GM19193 (cell line): ENCODE measurements around the gene OSBPL3.

Source experiments
- POLR2A ChIP-seq: IDR thresholded peaks from 4 replicates; pipeline ENCODE4 v1.6.1; 2011; ENCODE audit not compliant: insufficient read depth, insufficient read length; ENCODE audit errors: extremely low read depth

The OSBPL3 gene

DNA sequence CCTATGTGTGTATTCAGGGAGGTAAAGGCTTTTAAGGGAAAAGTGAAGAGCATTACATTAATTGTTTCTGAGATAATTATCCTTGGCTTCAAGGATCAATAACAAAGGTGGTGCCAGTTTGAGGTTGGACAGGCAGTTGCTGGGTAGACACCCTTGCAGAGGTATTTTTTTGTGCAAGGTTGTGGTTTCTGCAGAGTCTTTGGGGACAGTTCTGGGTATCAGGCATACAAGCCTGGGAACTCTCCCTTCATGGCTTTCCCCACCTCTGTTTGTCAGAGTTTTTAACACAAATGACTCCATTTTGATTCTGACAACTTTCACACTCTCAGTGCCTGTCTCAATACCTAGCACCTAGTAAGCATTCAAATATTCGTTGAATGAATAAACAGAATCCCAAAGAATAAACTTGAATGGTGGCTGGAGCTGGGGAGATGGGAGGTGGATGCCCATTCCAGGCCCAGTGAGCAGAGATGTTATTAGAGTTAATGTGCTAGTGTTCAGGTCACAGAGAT, 7.4 kb upstream of the OSBPL3 start:
- no peak for TF ChIP-seq POLR2A

DNA sequence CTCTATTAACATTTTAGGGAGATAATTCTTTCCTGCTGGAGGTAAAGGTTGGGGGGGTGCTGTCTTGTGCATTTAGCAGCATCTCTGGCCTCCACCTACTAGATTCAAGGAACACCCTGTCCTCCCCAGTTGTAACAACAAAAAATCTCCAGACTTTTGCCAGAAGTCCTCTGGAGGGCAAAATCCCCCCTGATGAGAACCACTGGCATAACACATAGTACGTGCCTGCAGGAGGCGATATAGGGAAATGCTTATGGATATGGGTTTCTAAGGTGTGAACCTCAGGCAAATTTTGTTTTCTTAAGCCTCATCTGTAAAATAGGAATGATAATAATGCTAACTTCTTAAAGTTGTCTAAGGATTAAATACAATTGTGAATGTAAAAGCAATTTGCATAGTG, 2.9 kb upstream of the OSBPL3 start:
- TF ChIP-seq POLR2A = no peak

DNA sequence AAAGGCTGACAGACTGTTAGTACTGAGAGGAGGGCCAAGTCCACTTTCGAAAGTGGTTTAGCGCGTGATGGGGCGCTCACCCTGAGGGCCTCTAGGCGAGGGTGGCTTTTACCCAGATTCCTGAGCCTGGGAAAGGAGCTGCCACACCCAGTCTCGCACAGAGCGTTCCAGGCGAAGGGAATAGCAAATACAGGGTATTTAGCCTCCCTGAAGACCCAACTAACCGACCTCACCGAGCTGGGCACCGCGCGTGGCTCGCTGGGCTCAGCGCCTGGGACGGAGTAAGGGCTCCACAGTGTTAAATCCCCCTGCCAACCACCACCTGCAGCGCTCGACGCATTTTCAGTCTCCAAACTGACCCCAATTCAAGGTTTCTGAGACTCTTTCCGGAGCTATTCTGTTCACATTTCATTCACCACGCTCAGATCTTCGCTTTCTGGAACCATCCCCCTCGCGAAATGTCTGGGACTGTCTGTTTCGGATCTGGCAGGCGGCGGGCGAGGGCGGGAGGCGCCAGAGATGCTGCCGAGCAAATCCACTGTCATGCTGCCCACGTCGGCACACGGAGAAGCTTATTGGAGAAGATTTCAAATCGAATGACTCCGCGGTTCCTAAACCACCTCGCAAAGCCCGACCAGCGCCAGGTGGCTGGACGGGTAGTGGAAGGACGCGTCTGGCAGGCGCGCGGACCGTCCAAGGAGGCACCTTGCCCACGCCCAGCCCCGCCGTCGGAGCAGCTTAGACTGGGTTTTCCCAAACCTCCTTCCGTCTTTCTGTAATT, 1.4 kb upstream of the OSBPL3 start:
- TF ChIP-seq POLR2A = peak; percentile 46

DNA sequence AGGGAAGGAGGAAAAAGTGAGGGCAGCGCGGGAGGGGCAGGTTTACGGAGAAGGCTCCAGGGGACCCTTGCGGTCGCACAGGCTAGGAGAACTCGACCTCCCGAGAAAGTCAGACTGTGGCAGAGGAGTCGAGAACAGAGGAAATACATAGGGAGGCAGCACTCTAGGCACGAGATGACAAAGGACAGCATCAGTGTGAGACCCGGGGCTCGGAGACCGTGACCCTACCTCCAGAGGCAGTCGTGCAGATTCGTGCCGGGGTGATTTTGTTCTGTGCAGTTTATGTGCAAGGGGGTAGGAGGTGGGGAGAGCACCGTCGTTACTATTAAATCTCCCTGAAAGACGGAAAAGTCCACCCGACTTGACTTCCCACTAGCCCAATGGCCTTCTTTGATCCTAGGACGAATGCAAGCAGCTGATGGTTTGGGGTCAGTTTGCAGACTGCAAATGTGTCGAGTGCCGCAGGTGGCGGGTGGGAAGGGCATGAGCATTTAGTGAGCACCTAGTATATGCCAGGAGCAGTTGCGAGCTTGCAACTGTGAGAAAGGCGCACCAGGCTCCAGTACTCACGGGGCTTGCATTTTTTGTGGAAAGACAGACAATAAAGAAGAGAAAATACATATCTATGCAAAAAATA, 674 bp upstream of the OSBPL3 start:
- TF ChIP-seq POLR2A = no peak

DNA sequence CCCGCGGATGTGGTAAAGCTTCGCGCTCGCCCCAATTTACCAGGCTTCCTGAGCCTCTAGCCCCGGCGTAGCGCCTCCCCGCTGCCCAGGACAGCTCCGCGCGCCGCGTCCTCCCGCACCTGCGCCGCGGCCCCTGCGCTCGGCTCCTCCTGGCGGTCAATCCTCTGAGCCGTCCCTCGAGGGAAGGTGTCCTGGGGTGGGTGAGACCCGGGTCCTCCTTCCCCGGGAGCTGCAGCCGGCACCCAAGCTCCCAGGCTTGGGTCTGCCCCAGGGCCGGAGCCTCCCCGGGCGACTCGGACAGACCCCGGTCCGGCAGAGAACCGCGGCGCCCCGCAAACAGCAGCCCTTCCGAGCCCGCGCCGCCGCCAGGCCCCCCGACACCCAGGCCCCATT, 512 bp downstream of the OSBPL3 start:
- peak; percentile 31 for TF ChIP-seq POLR2A

DNA sequence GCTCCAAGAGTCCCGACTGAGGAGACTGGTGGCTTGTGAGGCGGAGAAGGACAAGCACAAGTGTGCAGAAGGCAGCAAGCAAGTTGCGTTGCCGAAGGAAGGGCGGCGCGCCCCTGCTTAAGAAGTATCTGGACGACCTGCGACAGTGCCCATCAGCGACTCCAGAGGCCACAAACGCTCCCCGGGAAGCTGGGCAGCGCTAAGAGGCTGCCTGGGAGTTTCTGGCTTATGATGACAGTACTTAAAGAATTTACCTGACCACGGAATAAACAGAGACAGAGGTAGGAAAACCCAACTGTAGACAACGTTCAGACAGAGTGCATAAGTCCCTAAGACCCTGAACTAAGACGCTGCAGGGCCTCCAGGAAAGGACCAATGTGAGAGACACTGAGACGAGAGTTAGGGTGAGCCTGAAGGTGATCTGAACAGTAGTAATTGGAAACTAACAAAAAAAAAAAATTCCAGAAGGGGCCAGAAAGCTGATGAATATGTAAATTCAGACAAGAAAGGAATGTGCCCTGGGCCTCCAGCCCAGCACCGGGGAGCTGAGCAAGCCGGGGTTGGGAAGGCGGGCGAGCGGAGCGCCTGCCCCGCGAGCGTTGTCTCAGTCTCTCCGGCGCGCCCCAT, 1.0 kb downstream of the OSBPL3 start:
- peak; percentile 48 for TF ChIP-seq POLR2A

DNA sequence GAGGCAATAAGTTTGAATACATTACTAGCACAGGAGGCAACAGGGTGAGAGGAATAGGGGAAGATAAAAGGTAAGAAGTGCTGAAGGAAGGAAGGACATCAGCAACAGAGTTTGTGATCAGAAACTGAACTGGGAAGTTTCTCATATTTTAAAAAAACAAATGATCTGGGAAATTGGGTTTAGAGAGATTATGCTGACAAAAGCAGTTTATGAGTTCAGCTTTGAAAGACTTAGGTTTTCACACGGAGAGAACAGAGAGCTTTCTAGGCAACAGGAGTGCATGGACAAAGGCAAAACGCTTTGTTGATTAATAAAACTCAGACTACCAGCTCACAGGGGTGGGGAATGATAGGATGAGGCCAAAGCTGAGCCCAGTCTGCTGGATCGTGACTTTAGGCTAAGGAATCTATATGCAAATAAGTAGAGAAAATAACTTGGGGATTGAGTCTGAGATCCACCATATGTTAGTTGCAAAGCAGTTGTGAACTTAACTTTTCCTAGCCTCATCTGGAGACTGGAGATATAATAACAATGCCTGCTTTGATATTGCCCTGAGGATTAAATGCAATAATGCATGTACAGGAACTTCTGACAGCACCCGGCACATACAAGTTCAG, 4.2 kb downstream of the OSBPL3 start:
- no peak for TF ChIP-seq POLR2A

DNA sequence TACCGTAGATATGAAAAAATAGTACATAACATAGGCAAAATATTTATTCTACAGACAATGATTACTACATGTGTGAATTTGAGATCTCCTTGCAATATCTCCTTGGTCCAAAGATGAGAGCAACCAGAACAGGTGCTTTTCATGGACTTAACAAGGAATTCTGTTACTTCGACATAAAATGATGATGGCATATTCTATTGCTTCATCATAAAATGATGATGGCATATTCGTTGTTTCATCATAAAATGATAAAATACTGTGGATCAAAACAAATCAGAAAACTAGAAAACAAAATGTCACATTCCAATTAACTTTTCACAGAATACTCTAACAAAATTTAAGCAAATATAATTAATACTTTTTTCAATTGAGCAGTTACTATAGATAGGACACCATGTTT, 4.8 kb downstream of the OSBPL3 start:
- no peak for TF ChIP-seq POLR2A

DNA sequence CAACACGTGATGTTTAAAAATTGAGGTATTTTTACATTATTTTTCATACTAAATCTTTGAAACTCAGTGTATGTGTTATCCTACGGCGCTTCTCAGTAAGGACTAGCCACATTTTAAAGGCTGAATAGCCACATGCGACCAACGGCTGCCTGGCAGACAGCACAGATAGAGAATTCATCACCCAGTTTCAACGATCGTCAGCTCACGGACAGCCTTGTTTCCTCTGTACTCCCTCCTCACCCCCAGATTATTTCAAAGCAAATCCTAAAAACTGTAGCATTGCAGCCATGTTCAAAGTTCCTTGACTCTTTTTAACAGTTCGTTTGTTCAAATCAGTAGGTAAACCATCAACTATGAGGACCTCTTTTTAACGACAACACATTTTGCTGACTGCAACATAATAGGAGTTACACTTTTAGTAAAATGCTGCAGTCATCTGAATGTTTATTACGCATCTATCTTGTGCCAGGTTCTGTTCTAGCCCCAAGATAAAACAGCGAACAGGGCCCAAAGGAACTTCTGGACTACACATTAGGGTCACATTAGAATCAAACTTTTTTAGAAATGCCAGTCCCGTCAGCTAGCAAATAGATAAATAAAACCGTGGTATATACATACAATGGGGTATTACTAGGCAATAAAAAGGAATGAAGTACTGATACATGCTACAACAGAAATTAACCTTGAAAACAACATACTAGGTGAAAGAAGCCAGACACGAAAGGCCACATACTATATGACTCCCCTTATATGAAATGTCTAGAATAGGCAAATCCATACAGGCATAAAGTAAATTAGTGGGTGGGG, 5.7 kb downstream of the OSBPL3 start:
- TF ChIP-seq POLR2A = no peak

DNA sequence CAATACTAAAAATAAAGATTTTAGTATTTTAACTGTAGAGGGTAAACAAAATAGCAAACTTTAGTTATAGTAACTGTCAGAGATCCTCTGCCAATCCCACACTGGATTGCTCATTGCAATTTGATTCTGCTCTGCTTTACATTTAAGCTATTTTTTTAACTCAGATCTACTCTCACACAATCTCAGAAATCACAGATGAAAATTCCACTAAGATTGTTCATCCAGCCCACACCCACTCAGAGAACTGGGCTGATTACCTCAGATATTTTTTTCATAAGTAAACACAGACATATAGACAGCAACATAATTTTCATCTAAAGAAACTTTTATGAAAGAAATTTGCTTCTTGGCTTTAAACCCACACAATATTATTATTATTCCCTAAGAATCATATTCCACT, 7.0 kb downstream of the OSBPL3 start:
- no peak for TF ChIP-seq POLR2A

DNA sequence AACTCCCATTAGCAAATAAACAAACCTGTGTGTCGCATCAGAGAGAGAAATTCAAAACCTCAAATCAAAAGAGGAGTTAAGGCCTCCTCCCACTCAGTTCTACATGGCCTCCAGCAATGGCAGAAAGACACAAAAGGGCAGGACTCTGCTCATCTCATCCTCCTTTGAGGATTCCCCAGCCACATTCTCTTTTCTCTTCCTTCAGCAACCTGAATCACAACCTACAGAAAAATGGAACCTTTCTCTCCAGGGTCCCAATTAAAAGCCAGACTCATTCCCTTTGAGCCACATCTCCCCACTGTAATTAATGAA, 7.9 kb downstream of the OSBPL3 start:
- no peak for TF ChIP-seq POLR2A

DNA sequence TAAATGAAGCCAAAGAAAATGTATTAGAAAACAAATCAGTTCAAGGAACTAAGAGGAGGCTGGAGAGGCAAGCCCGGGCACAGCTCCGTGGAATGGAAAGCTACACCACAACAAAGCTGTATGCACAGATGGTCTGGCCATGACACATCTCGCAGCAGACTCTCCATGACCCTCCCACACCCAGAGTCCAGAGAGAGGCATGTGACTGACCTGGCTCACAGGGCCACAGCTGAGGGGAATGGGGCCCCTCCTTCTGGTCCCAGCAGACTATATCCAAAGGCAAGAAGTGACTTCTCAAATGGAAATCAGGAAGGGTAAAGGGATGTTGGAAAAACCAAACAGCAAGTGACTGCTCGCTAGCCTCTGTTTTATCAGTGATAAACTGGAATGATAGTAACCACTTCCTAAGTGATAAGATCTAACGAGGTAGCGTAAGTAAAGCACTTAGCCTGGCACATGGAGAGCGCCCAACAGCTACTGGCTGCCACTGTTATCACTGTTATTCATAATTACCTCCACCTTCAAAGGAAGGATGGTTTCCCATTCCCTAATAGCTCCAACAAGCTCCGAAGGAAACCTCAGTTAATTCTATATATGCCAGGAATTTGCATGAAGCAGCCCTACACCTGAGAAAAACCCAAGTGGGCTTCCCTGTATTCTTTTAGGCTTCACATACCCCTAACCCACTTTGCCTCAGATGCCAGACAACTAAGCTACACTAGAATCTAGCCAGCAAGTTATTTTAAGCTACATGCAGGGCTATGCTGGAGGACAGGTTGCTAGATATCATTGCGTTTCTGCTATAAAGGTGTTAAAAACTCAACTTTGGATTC, 8.4 kb downstream of the OSBPL3 start:
- TF ChIP-seq POLR2A = no peak

DNA sequence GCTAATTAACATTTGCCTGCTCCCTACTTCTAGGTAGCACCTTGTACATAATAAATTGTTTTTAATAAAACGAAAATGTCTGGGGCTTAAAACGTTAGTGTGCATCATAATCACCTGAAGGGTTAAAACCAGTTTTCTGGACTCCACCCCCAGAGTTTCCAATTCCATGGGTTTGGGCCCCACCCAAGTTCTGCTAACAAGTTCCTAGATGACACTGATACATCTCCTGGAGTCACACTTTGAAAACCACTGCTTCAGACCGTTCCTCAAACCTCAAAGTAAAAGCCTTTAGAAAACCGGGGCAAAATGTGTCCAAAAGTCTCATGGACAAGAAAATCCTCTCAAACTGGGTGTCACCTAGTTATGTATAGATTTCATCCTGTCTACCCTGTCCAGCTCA, 9.3 kb downstream of the OSBPL3 start:
- no peak for TF ChIP-seq POLR2A

DNA sequence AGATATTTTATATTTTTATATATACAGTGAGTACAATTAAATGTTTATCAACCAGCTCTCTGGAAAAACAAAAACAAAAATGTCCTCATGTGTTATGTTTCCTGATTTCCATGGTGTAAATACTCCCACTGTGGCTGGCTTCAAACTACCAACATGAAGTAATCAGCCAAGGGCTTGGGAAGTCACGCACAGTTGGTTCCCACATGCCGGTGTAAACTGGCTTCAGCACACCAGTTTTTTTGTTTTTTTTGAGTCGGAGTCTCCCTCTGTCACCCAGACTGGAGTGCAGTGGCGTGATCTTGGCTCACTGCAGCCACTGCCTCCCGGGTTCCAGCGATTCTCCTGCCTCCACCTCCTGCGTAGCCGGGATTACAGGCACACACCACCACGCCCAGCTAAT, 11.8 kb downstream of the OSBPL3 start:
- TF ChIP-seq POLR2A = no peak
